RPMI7951 (cell line): Measurements from ENCODE around the gene PLXDC2. TPM values are rescaled to one million over a fixed set of nuclear protein-coding genes. Genes with fewer than 3 reads are reported as not detected.

ENCODE experiments used
- DNase-seq: peaks from one replicate; pipeline ENCODE4 v3.0.0-alpha.2; 2012; ENCODE audit warnings: low read depth
- total RNA-seq: library from RNA; depleted of rRNA; stranded (reverse); fragments of >200 nt; shearing (Covaris generic); gene quantifications from 2 replicates; pipeline ENCODE4 v1.2.3, GENCODE V29; 2014

The PLXDC2 gene
- total RNA-seq, 1 experiment from 2014 or later: 0.24 TPM

GRCh38 chr10:19857876-19858275 lies 41.6 kb downstream of the PLXDC2 start:
- no peak for DNase-seq

GRCh38 chr10:19860107-19860506 lies 43.9 kb downstream of the PLXDC2 start:
- DNase-seq: no peak

GRCh38 chr10:19862811-19863515 lies 46.7 kb downstream of the PLXDC2 start:
- no peak for DNase-seq

GRCh38 chr10:19865676-19866075 lies 49.4 kb downstream of the PLXDC2 start:
- no peak for DNase-seq

DNA sequence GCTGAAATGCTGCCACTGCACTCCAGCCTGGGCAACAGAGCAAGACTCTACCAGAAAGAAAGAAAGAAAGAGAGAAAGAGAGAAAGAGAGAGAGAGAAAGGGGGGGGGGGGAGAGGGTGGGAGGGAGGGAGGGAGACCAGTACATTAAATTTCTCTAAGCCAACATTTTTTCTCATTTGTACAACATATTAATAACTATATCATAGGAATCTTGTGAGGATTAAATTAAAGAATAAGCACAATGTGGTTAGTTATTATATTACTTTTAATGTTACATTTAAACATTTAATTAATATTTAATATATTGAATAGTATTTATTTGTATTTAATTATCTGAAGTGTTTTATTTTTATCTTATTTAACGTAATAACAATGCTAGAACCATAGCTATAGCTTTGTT lies 53.1 kb downstream of the PLXDC2 start:
- DNase-seq: no peak

DNA sequence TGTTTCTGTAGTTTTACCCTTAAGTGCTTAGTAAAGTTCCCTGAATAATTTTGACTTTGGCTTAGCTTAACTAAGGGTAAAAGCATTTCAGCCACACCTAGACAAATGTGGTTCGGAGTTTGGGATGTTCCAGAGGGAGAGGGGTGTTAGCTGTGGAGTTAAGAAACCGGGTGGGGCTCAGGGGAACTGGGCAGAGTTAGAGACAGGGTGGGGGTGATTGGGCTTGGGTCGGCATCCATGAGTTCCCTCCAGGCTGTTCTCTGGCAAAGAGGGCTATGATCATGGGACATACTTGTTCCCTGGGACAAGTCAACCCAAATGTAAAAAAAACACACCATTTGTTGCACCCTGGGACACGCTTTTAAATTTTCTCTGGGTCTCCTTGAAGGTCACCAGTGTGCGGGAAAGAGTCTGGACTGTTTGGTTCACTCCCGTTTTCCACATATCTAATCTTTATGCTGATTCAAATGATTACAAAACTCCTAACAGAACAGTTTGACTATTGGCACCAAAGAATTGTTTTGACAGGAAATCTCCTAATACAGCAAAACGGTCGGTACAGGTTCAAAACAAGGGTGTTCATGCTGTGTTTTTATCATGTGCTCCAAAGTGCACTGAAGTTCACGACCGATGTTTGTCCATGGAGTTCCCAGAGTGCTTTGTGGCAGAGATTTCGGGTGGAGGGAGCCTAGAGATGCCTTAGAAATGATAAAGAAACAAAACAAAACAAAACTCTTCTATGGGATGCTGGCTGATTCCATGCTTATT lies 56.5 kb downstream of the PLXDC2 start:
- DNase-seq: no peak

DNA sequence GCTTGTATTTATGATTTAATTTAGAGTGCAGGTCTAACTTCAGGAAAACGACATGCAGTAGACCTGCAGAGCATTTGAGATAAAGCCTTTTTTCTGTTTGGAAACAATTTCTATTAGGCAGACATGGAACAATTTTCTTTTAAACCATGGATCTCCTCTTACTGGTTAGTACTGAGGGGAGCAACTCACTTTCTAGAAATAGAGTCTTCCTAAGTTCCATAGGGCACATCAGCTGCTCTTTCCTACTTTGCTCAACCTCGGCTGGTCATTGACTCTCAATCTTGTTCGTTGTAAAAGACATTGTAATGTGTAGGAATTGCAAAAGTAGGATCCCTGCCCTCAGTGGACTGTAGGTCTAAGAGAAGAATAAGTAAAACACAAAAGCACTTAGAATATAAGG lies 58.0 kb downstream of the PLXDC2 start:
- no peak for DNase-seq

- no peak for DNase-seq
These were observed 58.6 kb downstream of the PLXDC2 start for GRCh38 chr10:19874791-19875190.

DNA sequence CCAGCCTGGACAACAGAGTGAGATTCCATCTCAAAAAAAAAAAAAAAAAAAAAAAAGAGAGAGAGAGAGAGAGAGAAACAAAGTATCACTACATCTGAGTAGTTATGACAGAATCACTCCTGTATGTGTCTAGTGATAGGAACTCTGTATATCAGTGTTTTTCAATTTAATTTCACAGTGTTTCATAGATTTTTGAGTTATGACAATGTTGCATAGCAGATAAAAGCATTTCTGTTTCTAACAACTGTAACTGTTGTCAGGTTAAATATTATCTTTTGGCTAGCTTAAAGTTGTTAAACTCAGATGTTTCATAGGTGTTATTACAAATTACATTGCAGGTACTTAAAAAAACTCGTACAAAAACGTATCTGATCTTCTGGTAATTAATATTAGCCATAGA lies 60.3 kb downstream of the PLXDC2 start:
- no peak for DNase-seq

DNA sequence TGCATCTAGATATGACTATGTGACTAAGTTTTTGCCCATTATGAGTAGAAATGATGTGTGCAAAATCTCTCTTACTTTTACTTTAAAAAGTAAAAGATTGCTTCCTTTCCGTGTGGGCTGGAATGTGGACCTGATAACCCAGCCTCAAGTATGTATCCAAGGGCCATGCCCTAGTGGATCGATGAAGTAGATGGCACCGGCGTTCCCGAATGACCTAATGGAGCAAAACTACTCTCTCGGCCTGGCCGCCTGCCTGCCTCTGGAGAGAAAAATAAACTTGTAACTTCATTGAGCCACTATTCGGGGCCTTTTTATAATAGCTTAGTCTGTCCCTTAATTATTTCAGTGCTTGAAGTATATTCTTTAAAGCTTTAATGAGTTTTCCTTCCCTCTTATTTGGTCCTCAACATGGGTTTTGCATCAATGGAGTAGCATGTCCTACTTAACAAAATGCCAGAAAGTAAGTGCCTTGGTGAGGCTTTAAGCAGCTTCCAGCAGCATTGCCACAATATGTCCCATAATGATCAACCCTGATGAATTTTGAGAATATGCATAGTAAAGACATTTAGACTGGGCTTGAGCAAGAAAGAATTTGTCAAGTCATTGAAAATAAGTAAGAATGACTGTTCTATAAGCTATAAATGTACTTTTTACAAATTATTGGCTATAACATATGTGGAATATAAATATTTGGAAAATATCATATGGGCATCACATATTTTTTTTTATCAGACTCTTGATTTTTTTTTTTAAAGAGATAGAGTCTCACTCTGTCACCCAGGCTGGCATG lies 61.4 kb downstream of the PLXDC2 start:
- DNase-seq: no peak

DNA sequence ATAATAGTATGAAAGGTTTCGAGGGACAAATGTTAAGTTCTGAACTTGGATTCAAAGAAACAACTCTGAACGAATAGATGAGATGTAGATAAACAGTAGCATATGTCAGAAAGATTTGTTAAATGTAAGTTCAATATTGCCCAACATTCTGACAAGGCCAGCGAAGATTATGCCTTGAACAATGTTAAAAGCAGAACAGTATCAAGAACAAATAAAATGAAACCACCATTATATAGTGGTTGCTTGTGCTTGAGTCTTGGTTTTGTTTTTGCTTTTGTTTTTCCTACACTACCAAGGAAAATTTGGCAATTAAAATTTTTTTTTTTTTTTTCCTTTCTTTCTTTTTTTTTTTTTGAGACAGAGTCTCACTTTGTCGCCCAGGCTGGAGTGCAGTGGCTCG lies 66.4 kb downstream of the PLXDC2 start:
- DNase-seq: no peak

- no peak for DNase-seq
These were observed 71.9 kb downstream of the PLXDC2 start for GRCh38 chr10:19888061-19888660.

- DNase-seq: no peak
These were observed 73.0 kb downstream of the PLXDC2 start for GRCh38 chr10:19889256-19889655.

DNA sequence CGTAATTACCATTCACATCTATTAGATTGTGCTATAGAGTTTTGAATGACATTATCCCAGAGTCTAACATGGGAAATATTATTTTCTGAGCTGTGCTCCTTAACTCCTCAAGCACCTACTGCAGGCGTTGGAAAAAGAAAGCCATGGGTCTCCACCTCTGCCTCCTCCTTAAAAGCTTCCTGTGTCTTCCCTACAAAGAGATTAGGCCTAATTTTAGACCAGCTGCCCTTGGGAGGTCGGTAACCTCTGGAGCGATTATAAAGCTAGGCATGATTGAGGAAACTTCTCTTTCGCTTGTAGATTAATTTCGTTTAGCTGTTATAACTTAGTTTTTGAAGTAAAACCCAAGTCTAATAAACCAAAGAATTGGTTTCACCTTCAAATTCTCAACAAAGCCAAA lies 75.2 kb downstream of the PLXDC2 start:
- DNase-seq: no peak

DNA sequence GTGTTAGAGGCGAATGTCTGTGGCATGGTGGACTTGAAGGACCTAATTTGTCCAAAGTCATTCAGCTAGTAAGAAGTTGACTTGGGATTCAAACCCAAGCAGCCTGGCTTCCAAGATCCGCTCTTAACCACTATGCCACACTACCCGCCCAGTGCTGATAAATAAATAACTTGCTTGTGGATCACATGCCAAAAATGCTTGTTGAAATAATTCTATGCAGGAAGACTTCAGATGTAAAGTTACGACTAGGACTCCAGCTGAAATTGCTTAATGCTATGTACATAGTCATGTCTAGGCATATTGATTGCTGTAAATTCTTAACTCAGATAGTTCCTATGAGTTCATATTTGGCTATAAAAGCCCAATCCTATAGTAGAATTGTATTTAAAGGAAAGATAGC lies 76.0 kb downstream of the PLXDC2 start:
- no peak for DNase-seq

DNA sequence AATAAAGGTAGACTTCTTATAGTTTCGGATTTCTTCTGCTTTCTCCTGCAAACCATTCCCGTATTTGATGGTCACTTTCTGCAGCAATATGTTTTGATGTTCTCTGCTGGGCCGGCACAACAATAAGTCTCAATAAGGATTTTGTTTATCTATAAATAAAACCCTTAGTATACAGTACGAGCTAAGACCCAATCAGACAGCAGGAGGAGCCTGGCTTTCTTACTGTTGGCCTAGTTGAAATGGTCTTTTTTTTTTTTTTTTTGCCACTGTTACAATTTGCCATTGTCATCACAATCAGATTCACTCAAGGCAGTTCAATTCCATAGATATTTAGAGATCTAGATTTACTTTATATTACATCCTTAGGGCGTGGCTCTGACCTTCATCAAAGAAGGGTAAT lies 76.4 kb downstream of the PLXDC2 start:
- no peak for DNase-seq

DNA sequence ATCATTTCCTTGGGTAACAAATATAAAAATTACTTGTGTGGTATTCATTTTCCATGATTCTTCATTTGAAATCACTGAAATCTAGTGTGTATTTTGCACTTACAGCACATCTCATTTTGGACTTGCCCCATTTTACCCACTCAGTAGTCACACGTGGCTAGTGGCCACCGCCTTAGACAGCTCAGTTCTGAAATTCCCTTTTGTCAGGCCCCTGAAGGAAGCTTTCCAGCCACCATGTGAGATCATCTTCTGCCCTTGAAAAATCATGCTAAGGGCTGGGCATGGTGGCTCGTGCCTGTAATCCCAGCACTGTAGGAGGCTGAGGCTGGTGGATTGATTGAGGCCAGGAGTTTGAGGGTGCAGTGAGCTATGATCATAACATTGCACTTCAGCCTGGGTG lies 79.3 kb downstream of the PLXDC2 start:
- DNase-seq: no peak

GRCh38 chr10:19902456-19902855 lies 86.2 kb downstream of the PLXDC2 start:
- DNase-seq: no peak

- DNase-seq: no peak
These were observed 88.0 kb downstream of the PLXDC2 start for GRCh38 chr10:19904202-19904661.

GRCh38 chr10:19906108-19906791 lies 90.0 kb downstream of the PLXDC2 start:
- no peak for DNase-seq

GRCh38 chr10:19908991-19909696 lies 92.9 kb downstream of the PLXDC2 start:
- no peak for DNase-seq
